HG02571 (cell line): Measurements from ENCODE around the gene ABCB10.
"Not testable (repeated sequence)": the region's sequence is repeated elsewhere in the genome, so short reads cannot be mapped to it uniquely, and the experiment has no call there.

Source experiments
- ATAC-seq: cut with Tn5 transposase; IDR thresholded peaks from one replicate; pipeline ENCODE4 v1.9.1; 2021; ENCODE audit warnings: mild to moderate bottlenecking, moderate library complexity; ENCODE audit not compliant: unreplicated experiment

The ABCB10 gene

GRCh38 chr1:229558460-229559335, at the start of gene ABCB10:
ABCB10 (minus strand) TSS chr1:229558707; CDS start chr1:229558652, 55 bp downstream.
- peak; percentile 78 for ATAC-seq

GRCh38 chr1:229607370-229607769, 48.9 kb upstream of the ABCB10 start:
- ATAC-seq: no peak

- no peak for ATAC-seq
These were observed 45.0 kb upstream of the ABCB10 start for GRCh38 chr1:229603371-229604005.

GRCh38 chr1:229600229-229600628, 41.7 kb upstream of the ABCB10 start:
- no peak for ATAC-seq

GRCh38 chr1:229599218-229599954, 40.9 kb upstream of the ABCB10 start:
- no peak for ATAC-seq

- no peak for ATAC-seq
These were observed 39.4 kb upstream of the ABCB10 start for GRCh38 chr1:229597877-229598276.

GRCh38 chr1:229596925-229597699, 38.6 kb upstream of the ABCB10 start:
- ATAC-seq: no peak

- ATAC-seq: not testable (repeated sequence)
These were observed 37.4 kb upstream of the ABCB10 start for GRCh38 chr1:229595876-229596275.

GRCh38 chr1:229594227-229595008, 35.9 kb upstream of the ABCB10 start:
- ATAC-seq: no peak

GRCh38 chr1:229593800-229594199, 35.3 kb upstream of the ABCB10 start:
- no peak for ATAC-seq

GRCh38 chr1:229590119-229590518, 31.6 kb upstream of the ABCB10 start:
- ATAC-seq: no peak

GRCh38 chr1:229585338-229585737, 26.8 kb upstream of the ABCB10 start:
- no peak for ATAC-seq

GRCh38 chr1:229582715-229583114, 24.2 kb upstream of the ABCB10 start:
- ATAC-seq: no peak

- ATAC-seq: no peak
These were observed 23.6 kb upstream of the ABCB10 start for GRCh38 chr1:229582011-229582694.

GRCh38 chr1:229581485-229581884, 23.0 kb upstream of the ABCB10 start:
- ATAC-seq: no peak

GRCh38 chr1:229579059-229579673, 20.7 kb upstream of the ABCB10 start:
- ATAC-seq: peak; percentile 88

- ATAC-seq: peak; percentile 32
These were observed 19.9 kb upstream of the ABCB10 start for GRCh38 chr1:229578168-229579058.
